Measurements from ENCODE around the gene FUT9.

FUT9 gene

GRCh38 chr6:96075826-96076225, 60.1 kb downstream of the FUT9 start:
- no peak overlapping the region for H3K4me3 ChIP-seq (ENCODE audit: low read length)

GRCh38 chr6:96086745-96087144, 71.0 kb downstream of the FUT9 start:
- Histone ChIP-seq H3K27ac (ENCODE audit: low read depth, low read length) (no peak overlapping the region), H3K36me3 (ENCODE audit: control insufficient read depth, insufficient read depth, low read length) (no peaks in the 10 kb centered on the region), H3K27me3 (ENCODE audit: control insufficient read depth, insufficient read depth, low read length) (no peaks in the 10 kb centered on the region), H3K4me3 (ENCODE audit: low read length) (no peak overlapping the region), H3K4me1 (ENCODE audit: control insufficient read depth, insufficient read depth, low read length) (no peaks in the 10 kb centered on the region), H3K9ac (ENCODE audit: low read length) (no peak overlapping the region)

More at GRCh38 chr6:96075826-96076225, 60.1 kb downstream of the FUT9 start:
- Histone ChIP-seq H3K9ac (ENCODE audit: low read length) (no peak overlapping the region), H3K27ac (ENCODE audit: low read depth, low read length) (no peak overlapping the region), H3K36me3 (ENCODE audit: control insufficient read depth, insufficient read depth, low read length) (no peaks in the 10 kb centered on the region), H3K4me1 (ENCODE audit: control insufficient read depth, insufficient read depth, low read length) (no peaks in the 10 kb centered on the region), H3K27me3 (ENCODE audit: control insufficient read depth, insufficient read depth, low read length) (no peaks in the 10 kb centered on the region)

GRCh38 chr6:96089173-96089572, 73.4 kb downstream of the FUT9 start:
- Histone ChIP-seq H3K9ac (ENCODE audit: low read length) (no peak overlapping the region), H3K4me1 (ENCODE audit: control insufficient read depth, insufficient read depth, low read length) (no peaks in the 10 kb centered on the region), H3K36me3 (ENCODE audit: control insufficient read depth, insufficient read depth, low read length) (no peaks in the 10 kb centered on the region), H3K27ac (ENCODE audit: low read depth, low read length) (no peak overlapping the region), H3K27me3 (ENCODE audit: control insufficient read depth, insufficient read depth, low read length) (no peaks in the 10 kb centered on the region), H3K4me3 (ENCODE audit: low read length) (no peak overlapping the region)

GRCh38 chr6:96094077-96094476, 78.3 kb downstream of the FUT9 start:
- Histone ChIP-seq H3K9ac (ENCODE audit: low read length) (no peak overlapping the region), H3K27ac (ENCODE audit: low read depth, low read length) (no peak overlapping the region), H3K4me3 (ENCODE audit: low read length) (no peak overlapping the region), H3K4me1 (ENCODE audit: control insufficient read depth, insufficient read depth, low read length) (no peaks in the 10 kb centered on the region), H3K27me3 (ENCODE audit: control insufficient read depth, insufficient read depth, low read length) (no peaks in the 10 kb centered on the region), H3K36me3 (ENCODE audit: control insufficient read depth, insufficient read depth, low read length) (no peaks in the 10 kb centered on the region)

GRCh38 chr6:96099069-96099468, 83.3 kb downstream of the FUT9 start:
- Histone ChIP-seq H3K4me1 (ENCODE audit: control insufficient read depth, insufficient read depth, low read length) (no peaks in the 10 kb centered on the region), H3K27ac (ENCODE audit: low read depth, low read length) (no peak overlapping the region), H3K36me3 (ENCODE audit: control insufficient read depth, insufficient read depth, low read length) (no peaks in the 10 kb centered on the region), H3K9ac (ENCODE audit: low read length) (no peak overlapping the region), H3K27me3 (ENCODE audit: control insufficient read depth, insufficient read depth, low read length) (no peaks in the 10 kb centered on the region), H3K4me3 (ENCODE audit: low read length) (no peak overlapping the region)

- no peaks in the 10 kb centered on the region for H3K27me3 ChIP-seq (ENCODE audit: control insufficient read depth, insufficient read depth, low read length)
- H3K36me3 ChIP-seq (ENCODE audit: control insufficient read depth, insufficient read depth, low read length) = no peaks in the 10 kb centered on the region
- H3K9ac ChIP-seq (ENCODE audit: low read length) = no peak overlapping the region
- no peaks in the 10 kb centered on the region for H3K4me1 ChIP-seq (ENCODE audit: control insufficient read depth, insufficient read depth, low read length)
- no peak overlapping the region for H3K4me3 ChIP-seq (ENCODE audit: low read length)
- no peak overlapping the region for H3K27ac ChIP-seq (ENCODE audit: low read depth, low read length)
Measured at GRCh38 chr6:96101564-96101963, 85.8 kb downstream of the FUT9 start.

GRCh38 chr6:96104910-96105309, 89.1 kb downstream of the FUT9 start:
- no peaks in the 10 kb centered on the region for H3K36me3 ChIP-seq (ENCODE audit: control insufficient read depth, insufficient read depth, low read length)
- no peak overlapping the region for H3K27ac ChIP-seq (ENCODE audit: low read depth, low read length)
- H3K27me3 ChIP-seq (ENCODE audit: control insufficient read depth, insufficient read depth, low read length) = no peaks in the 10 kb centered on the region
- no peaks in the 10 kb centered on the region for H3K4me1 ChIP-seq (ENCODE audit: control insufficient read depth, insufficient read depth, low read length)
- no peak overlapping the region for H3K4me3 ChIP-seq (ENCODE audit: low read length)
- no peak overlapping the region for H3K9ac ChIP-seq (ENCODE audit: low read length)

- no peak overlapping the region for H3K9ac ChIP-seq (ENCODE audit: low read length)
- no peak overlapping the region for H3K4me3 ChIP-seq (ENCODE audit: low read length)
- H3K27me3 ChIP-seq (ENCODE audit: control insufficient read depth, insufficient read depth, low read length) = no peaks in the 10 kb centered on the region
- no peaks in the 10 kb centered on the region for H3K4me1 ChIP-seq (ENCODE audit: control insufficient read depth, insufficient read depth, low read length)
- no peak overlapping the region for H3K27ac ChIP-seq (ENCODE audit: low read depth, low read length)
- no peaks in the 10 kb centered on the region for H3K36me3 ChIP-seq (ENCODE audit: control insufficient read depth, insufficient read depth, low read length)
Measured at GRCh38 chr6:96110878-96111277, 95.1 kb downstream of the FUT9 start.

GRCh38 chr6:96116674-96117073, 100.9 kb downstream of the FUT9 start:
- Histone ChIP-seq H3K27me3 (ENCODE audit: control insufficient read depth, insufficient read depth, low read length) (no peaks in the 10 kb centered on the region), H3K27ac (ENCODE audit: low read depth, low read length) (no peak overlapping the region), H3K9ac (ENCODE audit: low read length) (no peak overlapping the region), H3K4me3 (ENCODE audit: low read length) (no peak overlapping the region), H3K36me3 (ENCODE audit: control insufficient read depth, insufficient read depth, low read length) (no peaks in the 10 kb centered on the region), H3K4me1 (ENCODE audit: control insufficient read depth, insufficient read depth, low read length) (no peaks in the 10 kb centered on the region)

GRCh38 chr6:96124778-96125177, 109.0 kb downstream of the FUT9 start:
- H3K4me3 ChIP-seq (ENCODE audit: low read length) = no peak overlapping the region
- H3K9ac ChIP-seq (ENCODE audit: low read length) = no peak overlapping the region
- no peak overlapping the region for H3K27ac ChIP-seq (ENCODE audit: low read depth, low read length)

GRCh38 chr6:96138406-96138805, 122.6 kb downstream of the FUT9 start:
- H3K4me3 ChIP-seq (ENCODE audit: low read length) = no peak overlapping the region
- H3K36me3 ChIP-seq (ENCODE audit: control insufficient read depth, insufficient read depth, low read length) = no peaks in the 10 kb centered on the region
- H3K27me3 ChIP-seq (ENCODE audit: control insufficient read depth, insufficient read depth, low read length) = no peaks in the 10 kb centered on the region
- no peak overlapping the region for H3K27ac ChIP-seq (ENCODE audit: low read depth, low read length)
- peaks cover 2% of the 10 kb centered on the region for H3K4me1 ChIP-seq (ENCODE audit: control insufficient read depth, insufficient read depth, low read length)
- no peak overlapping the region for H3K9ac ChIP-seq (ENCODE audit: low read length)

More at GRCh38 chr6:96124778-96125177, 109.0 kb downstream of the FUT9 start:
- Histone ChIP-seq H3K27me3 (ENCODE audit: control insufficient read depth, insufficient read depth, low read length) (no peaks in the 10 kb centered on the region), H3K4me1 (ENCODE audit: control insufficient read depth, insufficient read depth, low read length) (no peaks in the 10 kb centered on the region), H3K36me3 (ENCODE audit: control insufficient read depth, insufficient read depth, low read length) (no peaks in the 10 kb centered on the region)

GRCh38 chr6:96142142-96142541, 126.4 kb downstream of the FUT9 start:
- Histone ChIP-seq H3K27me3 (ENCODE audit: control insufficient read depth, insufficient read depth, low read length) (no peaks in the 10 kb centered on the region), H3K4me1 (ENCODE audit: control insufficient read depth, insufficient read depth, low read length) (peaks cover 2% of the 10 kb centered on the region), H3K36me3 (ENCODE audit: control insufficient read depth, insufficient read depth, low read length) (no peaks in the 10 kb centered on the region), H3K9ac (ENCODE audit: low read length) (no peak overlapping the region), H3K27ac (ENCODE audit: low read depth, low read length) (peak overlapping the region; percentile 55), H3K4me3 (ENCODE audit: low read length) (no peak overlapping the region)

GRCh38 chr6:96150431-96150830, 134.7 kb downstream of the FUT9 start:
- no peaks in the 10 kb centered on the region for H3K36me3 ChIP-seq (ENCODE audit: control insufficient read depth, insufficient read depth, low read length)
- H3K9ac ChIP-seq (ENCODE audit: low read length) = no peak overlapping the region
- H3K4me1 ChIP-seq (ENCODE audit: control insufficient read depth, insufficient read depth, low read length) = no peaks in the 10 kb centered on the region
- H3K4me3 ChIP-seq (ENCODE audit: low read length) = no peak overlapping the region
- no peaks in the 10 kb centered on the region for H3K27me3 ChIP-seq (ENCODE audit: control insufficient read depth, insufficient read depth, low read length)
- no peak overlapping the region for H3K27ac ChIP-seq (ENCODE audit: low read depth, low read length)
